Measurements from ENCODE around the gene KLKB1. TPM values are rescaled to one million over a fixed set of nuclear protein-coding genes. Genes with fewer than 3 reads are reported as not detected.

Gene KLKB1
- total RNA-seq, 1 experiment from 2014 or later: not detected

DNA sequence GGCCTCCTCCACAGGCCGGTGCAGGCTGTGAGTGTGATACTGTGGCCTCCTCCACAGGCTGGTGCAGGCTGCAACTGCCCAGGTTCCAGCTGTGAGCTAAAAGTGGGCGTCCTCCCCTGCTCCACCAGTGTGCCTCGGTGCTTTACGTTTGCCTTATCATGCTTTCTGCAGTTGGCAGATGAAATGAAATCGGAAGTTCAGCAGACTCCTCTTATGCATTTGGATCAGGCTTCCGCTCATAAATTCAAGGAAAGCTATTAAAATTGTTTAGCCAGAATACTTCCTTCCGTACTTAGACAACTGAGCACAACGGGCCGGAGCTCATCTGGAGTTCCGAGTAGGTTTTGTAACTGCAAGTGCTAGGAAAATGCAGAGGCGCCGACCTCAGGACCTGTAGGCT is 23.9 kb upstream of the KLKB1 start:
- Histone ChIP-seq H3K27ac (ENCODE audit: low read length) (no peak overlapping the region), H3K36me3 (ENCODE audit: control insufficient read depth, insufficient read depth, low read length) (no peaks in the 10 kb centered on the region), H3K9me3 (ENCODE audit: control insufficient read depth, insufficient read depth, low read depth, low read length) (no peaks in the 10 kb centered on the region), H3K4me1 (ENCODE audit: control insufficient read depth, insufficient read depth, low read length) (no peaks in the 10 kb centered on the region), H3K4me3 (ENCODE audit: low read depth in 2 of 2, low read length in 2 of 2) (no peak overlapping the region), H3K27me3 (ENCODE audit: control insufficient read depth, insufficient read depth, low read length) (no peaks in the 10 kb centered on the region)
- DNase-seq (ENCODE audit: low read depth, low spot score) (no peak), ATAC-seq (no peak)
- TF ChIP-seq POLR2AphosphoS5 (IDR thresholded peaks at IDR 0.05; ENCODE audit: low read depth, low read length) (no peak), SIN3A (IDR thresholded peaks at IDR 0.05; ENCODE audit: borderline replicate concordance, insufficient read depth, low read depth, low read length) (no peak), TCF7L2 (IDR thresholded peaks at IDR 0.05; ENCODE audit: low read depth, low read length) (no peak), CTCF (IDR thresholded peaks at IDR 0.05) (no peak)
- TF ChIP-seq, protein P1, sequence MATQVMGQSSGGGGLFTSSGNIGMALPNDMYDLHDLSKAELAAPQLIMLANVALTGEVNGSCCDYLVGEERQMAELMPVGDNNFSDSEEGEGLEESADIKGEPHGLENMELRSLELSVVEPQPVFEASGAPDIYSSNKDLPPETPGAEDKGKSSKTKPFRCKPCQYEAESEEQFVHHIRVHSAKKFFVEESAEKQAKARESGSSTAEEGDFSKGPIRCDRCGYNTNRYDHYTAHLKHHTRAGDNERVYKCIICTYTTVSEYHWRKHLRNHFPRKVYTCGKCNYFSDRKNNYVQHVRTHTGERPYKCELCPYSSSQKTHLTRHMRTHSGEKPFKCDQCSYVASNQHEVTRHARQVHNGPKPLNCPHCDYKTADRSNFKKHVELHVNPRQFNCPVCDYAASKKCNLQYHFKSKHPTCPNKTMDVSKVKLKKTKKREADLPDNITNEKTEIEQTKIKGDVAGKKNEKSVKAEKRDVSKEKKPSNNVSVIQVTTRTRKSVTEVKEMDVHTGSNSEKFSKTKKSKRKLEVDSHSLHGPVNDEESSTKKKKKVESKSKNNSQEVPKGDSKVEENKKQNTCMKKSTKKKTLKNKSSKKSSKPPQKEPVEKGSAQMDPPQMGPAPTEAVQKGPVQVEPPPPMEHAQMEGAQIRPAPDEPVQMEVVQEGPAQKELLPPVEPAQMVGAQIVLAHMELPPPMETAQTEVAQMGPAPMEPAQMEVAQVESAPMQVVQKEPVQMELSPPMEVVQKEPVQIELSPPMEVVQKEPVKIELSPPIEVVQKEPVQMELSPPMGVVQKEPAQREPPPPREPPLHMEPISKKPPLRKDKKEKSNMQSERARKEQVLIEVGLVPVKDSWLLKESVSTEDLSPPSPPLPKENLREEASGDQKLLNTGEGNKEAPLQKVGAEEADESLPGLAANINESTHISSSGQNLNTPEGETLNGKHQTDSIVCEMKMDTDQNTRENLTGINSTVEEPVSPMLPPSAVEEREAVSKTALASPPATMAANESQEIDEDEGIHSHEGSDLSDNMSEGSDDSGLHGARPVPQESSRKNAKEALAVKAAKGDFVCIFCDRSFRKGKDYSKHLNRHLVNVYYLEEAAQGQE (IDR thresholded peaks at IDR 0.05; ENCODE audit: insufficient read depth in 1 of 2, low read depth in 2 of 2, low read length in 1 of 2): no peak
- CTCF ChIA-PET: no interaction called here
- POLR2A ChIA-PET: no interaction called here
- intact Hi-C loops (cut with micrococcal nuclease; ENCODE audit: unreplicated experiment): no loop called here
- in situ Hi-C loops (cut with HindIII; ENCODE audit: low pct_unique_long_range_greater_than_20kb, low sequenced_read_pairs): no loop called here
- no TSS peak for BruUV-seq (replicated peaks)

- no peak overlapping the region for H3K27ac ChIP-seq (ENCODE audit: low read length)
- ATAC-seq: no peak
Measured at GRCh38 chr4:186204103-186204559, 23.2 kb upstream of the KLKB1 start.

More at GRCh38 chr4:186204103-186204559, 23.2 kb upstream of the KLKB1 start:
- no TSS peak for BruUV-seq (replicated peaks)
- CTCF ChIA-PET: no interaction called here
- no peaks in the 10 kb centered on the region for H3K4me1 ChIP-seq (ENCODE audit: control insufficient read depth, insufficient read depth, low read length)
- in situ Hi-C loops (cut with HindIII; ENCODE audit: low pct_unique_long_range_greater_than_20kb, low sequenced_read_pairs): no loop called here
- no peak overlapping the region; a peak in 1 of 4 replicates for H3K4me3 ChIP-seq (ENCODE audit: low read depth in 2 of 2, low read length in 2 of 2)
- TF ChIP-seq POLR2AphosphoS5 (IDR thresholded peaks at IDR 0.05; ENCODE audit: low read depth, low read length) (no peak), TCF7L2 (IDR thresholded peaks at IDR 0.05; ENCODE audit: low read depth, low read length) (no peak), SIN3A (IDR thresholded peaks at IDR 0.05; ENCODE audit: borderline replicate concordance, insufficient read depth, low read depth, low read length) (no peak), CTCF (IDR thresholded peaks at IDR 0.05) (no peak)
- TF ChIP-seq, protein P1 (IDR thresholded peaks at IDR 0.05; ENCODE audit: insufficient read depth in 1 of 2, low read depth in 2 of 2, low read length in 1 of 2): no peak
- H3K36me3 ChIP-seq (ENCODE audit: control insufficient read depth, insufficient read depth, low read length): no peaks in the 10 kb centered on the region
- no peaks in the 10 kb centered on the region for H3K9me3 ChIP-seq (ENCODE audit: control insufficient read depth, insufficient read depth, low read depth, low read length)
- H3K27me3 ChIP-seq (ENCODE audit: control insufficient read depth, insufficient read depth, low read length): no peaks in the 10 kb centered on the region
- POLR2A ChIA-PET: no interaction called here
- DNase-seq (ENCODE audit: low read depth, low spot score): no peak
- intact Hi-C loops (cut with micrococcal nuclease; ENCODE audit: unreplicated experiment): no loop called here

All from Panc1 (cell line).